Neuronal stem cell (in vitro differentiated cells): ENCODE measurements around the gene DLGAP4.

Source experiments
- DNase-seq: peaks from one replicate; pipeline ENCODE4 v3.0.0-alpha.2; 2013; ENCODE audit warnings: low spot score
- H2AFZ ChIP-seq: one replicate; pipeline ENCODE4 v1.6.1; 2013; ENCODE audit warnings: mild to moderate bottlenecking, low read length, inconsistent platforms
- H2AK5ac ChIP-seq: 2 replicates; pipeline ENCODE4 v1.6.1; 2013; ENCODE audit warnings: low read depth, mild to moderate bottlenecking, inconsistent platforms, low read length, moderate library complexity, mixed read lengths
- H2BK120ac ChIP-seq: 2 replicates; pipeline ENCODE4 v1.6.1; 2013; ENCODE audit warnings: low read depth, mild to moderate bottlenecking, inconsistent platforms, low read length, moderate library complexity, mixed read lengths
- H2BK12ac ChIP-seq: one replicate; pipeline ENCODE4 v1.6.1; 2013; ENCODE audit warnings: low read length, inconsistent platforms
- H2BK15ac ChIP-seq: 2 replicates; pipeline ENCODE4 v1.6.1; 2013; ENCODE audit warnings: mild to moderate bottlenecking, low read length, inconsistent platforms, mixed read lengths
- H2BK5ac ChIP-seq: one replicate; pipeline ENCODE4 v1.6.1; 2013; ENCODE audit warnings: inconsistent platforms, mild to moderate bottlenecking, low read length, moderate library complexity
- H3K14ac ChIP-seq: one replicate; pipeline ENCODE4 v1.6.1; 2013; ENCODE audit warnings: low read length, inconsistent platforms
- H3K18ac ChIP-seq: 2 replicates; pipeline ENCODE4 v1.6.1; 2013; ENCODE audit warnings: low read length, inconsistent platforms
- H3K23ac ChIP-seq: 2 replicates; pipeline ENCODE4 v1.6.1; 2013; ENCODE audit warnings: low read depth, mild to moderate bottlenecking, mixed read lengths, low read length, inconsistent platforms; ENCODE audit not compliant: poor library complexity
- H3K27ac ChIP-seq: replicated peaks from 3 replicates; pipeline ENCODE4 v1.5.1; 2013; ENCODE audit warnings: low read length, inconsistent platforms
- H3K27me3 ChIP-seq, 3 experiments: 2 replicates each; pipeline ENCODE4 v1.6.1; 2013; ENCODE audit warnings: low read length in 3 of 3, mild to moderate bottlenecking in 2 of 3, inconsistent platforms in 1 of 3, low read depth in 1 of 3, mixed read lengths in 1 of 3, moderate library complexity in 1 of 3; ENCODE audit not compliant: control insufficient read depth in 3 of 3, insufficient read depth in 3 of 3
- H3K36me3 ChIP-seq, 2 donors: replicated peaks in 1 of 2; 2 replicates each; pipeline ENCODE4 v1.6.1; 2013; ENCODE audit warnings: low read length in 2 of 2; ENCODE audit not compliant: control insufficient read depth in 2 of 2, insufficient read depth in 2 of 2
- H3K4ac ChIP-seq: 2 replicates; pipeline ENCODE4 v1.6.1; 2013; ENCODE audit warnings: inconsistent platforms, mild to moderate bottlenecking, low read length, moderate library complexity
- H3K4me1 ChIP-seq, 2 donors: 1 replicate in 1 of 2; 2 replicates in 1 of 2; pipeline ENCODE4 v1.6.1; 2013; ENCODE audit warnings: low read length in 2 of 2, low read depth in 1 of 2; ENCODE audit not compliant: control insufficient read depth in 2 of 2, insufficient read depth in 1 of 2
- H3K4me2 ChIP-seq: one replicate; pipeline ENCODE4 v1.6.1; 2013; ENCODE audit warnings: mild to moderate bottlenecking, low read length, inconsistent platforms; ENCODE audit not compliant: insufficient read depth, poor library complexity, severe bottlenecking
- H3K4me3 ChIP-seq, 2 donors: 2 replicates each; pipeline ENCODE4 v1.5.1; 2013; ENCODE audit warnings: low read length in 2 of 2, mild to moderate bottlenecking in 2 of 2, inconsistent platforms in 1 of 2, moderate library complexity in 1 of 2
- H3K79me1 ChIP-seq: one replicate; pipeline ENCODE4 v1.6.1; 2013; ENCODE audit warnings: low read depth, mild to moderate bottlenecking, inconsistent platforms, low read length, moderate library complexity
- H3K9ac ChIP-seq: one replicate; pipeline ENCODE4 v1.6.1; 2013; ENCODE audit warnings: mild to moderate bottlenecking, low read depth, low read length, inconsistent platforms; ENCODE audit not compliant: poor library complexity
- H3K9me3 ChIP-seq, 2 donors: replicated peaks in 1 of 2; 2 replicates each; pipeline versions ENCODE3 to v1.6.1; 2013; ENCODE audit warnings: low read length in 2 of 2, mild to moderate bottlenecking in 2 of 2, inconsistent platforms in 1 of 2, low read depth in 1 of 2, mixed read lengths in 1 of 2, moderate library complexity in 1 of 2; ENCODE audit not compliant: control insufficient read depth in 2 of 2, insufficient read depth in 1 of 2
- H4K8ac ChIP-seq: one replicate; pipeline ENCODE4 v1.6.1; 2013; ENCODE audit warnings: low read depth, mild to moderate bottlenecking, inconsistent platforms, low read length, moderate library complexity
- H4K91ac ChIP-seq: one replicate; pipeline ENCODE4 v1.6.1; 2013; ENCODE audit warnings: low read length, low read depth, mild to moderate bottlenecking, inconsistent platforms; ENCODE audit not compliant: poor library complexity
- WGBS, 2 donors: extraction: QIAGEN DNeasy Blood & Tissue Kit; methylation state at CpG; one replicate each; pipeline ENCODE4 v1.1.7; 2013; ENCODE audit warnings: missing lambda C conversion rate in 2 of 2, mixed read lengths in 1 of 2; ENCODE audit not compliant: insufficient read length in 2 of 2, insufficient replicate concordance in 1 of 2; ENCODE audit errors: extremely low coverage in 2 of 2; 5-methylcytosine and 5-hydroxymethylcytosine counted together

The DLGAP4 gene

GRCh38 chr20:36331209-36331608 lies 25.1 kb downstream of the DLGAP4 start:
- Histone ChIP-seq H3K9ac (peak overlapping the region; percentile 70), H3K27ac (no peak overlapping the region), H3K79me1 (no peaks in the 10 kb centered on the region), H3K18ac (no peak overlapping the region), H3K9me3 (no peaks in the 10 kb centered on the region), H3K14ac (no peak overlapping the region), H2BK5ac (no peak overlapping the region), H3K4ac (no peak overlapping the region), H4K91ac (no peak overlapping the region), H3K4me2 (no peak overlapping the region), H2BK120ac (no peak overlapping the region), H3K4me3 (no peak overlapping the region), H2BK12ac (peak overlapping the region; percentile 65), H3K23ac (no peak overlapping the region), H3K27me3 (peaks cover 0 to 46% (median 0%) of the 10 kb centered on the region in 3 experiments), H2BK15ac (no peak overlapping the region), H2AFZ (no peak overlapping the region), H3K36me3 (no peaks in the 10 kb centered on the region), H2AK5ac (no peak overlapping the region), H4K8ac (no peak overlapping the region), H3K4me1 (peaks cover 4 to 7% of the 10 kb centered on the region in 2 donors)
- no peak for DNase-seq
- WGBS, 2 donors = no CpG with 5 or more reads among the region's 7 CpGs

- whole genome bisulfite sequencing, 2 donors = no CpG with 5 or more reads among the region's 5 CpGs
- H3K4ac ChIP-seq = no peak overlapping the region
Measured at GRCh38 chr20:36333841-36334240, 27.7 kb downstream of the DLGAP4 start.

GRCh38 chr20:36334281-36335205 lies 28.4 kb downstream of the DLGAP4 start:
- Histone ChIP-seq H3K14ac (no peak overlapping the region), H3K18ac (no peak overlapping the region), H2BK120ac (no peak overlapping the region), H3K79me1 (peaks cover 4% of the 10 kb centered on the region), H3K9ac (no peak overlapping the region), H3K27ac (no peak overlapping the region), H2BK5ac (no peak overlapping the region), H3K36me3 (no peaks in the 10 kb centered on the region), H2BK12ac (no peak overlapping the region), H3K4me1 (peaks cover 4 to 8% of the 10 kb centered on the region in 2 donors), H3K4ac (no peak overlapping the region), H4K8ac (no peak overlapping the region), H2AFZ (no peak overlapping the region), H3K4me2 (no peak overlapping the region), H3K27me3 (peaks cover 0 to 63% (median 0%) of the 10 kb centered on the region in 3 experiments), H2BK15ac (no peak overlapping the region), H4K91ac (no peak overlapping the region), H3K4me3 (no peak overlapping the region), H3K9me3 (no peaks in the 10 kb centered on the region), H3K23ac (no peak overlapping the region), H2AK5ac (no peak overlapping the region)
- no CpG with 5 or more reads among the region's 20 CpGs for WGBS, 2 donors
- no peak for DNase-seq

More at GRCh38 chr20:36333841-36334240, 27.7 kb downstream of the DLGAP4 start:
- Histone ChIP-seq H2BK15ac (no peak overlapping the region), H3K9ac (peak overlapping the region; percentile 80), H3K27ac (no peak overlapping the region), H3K4me3 (no peak overlapping the region), H3K4me2 (no peak overlapping the region), H3K36me3 (no peaks in the 10 kb centered on the region), H3K14ac (no peak overlapping the region), H3K18ac (no peak overlapping the region), H2BK5ac (no peak overlapping the region), H3K23ac (peak overlapping the region; percentile 52), H2BK120ac (no peak overlapping the region), H2BK12ac (no peak overlapping the region), H2AK5ac (no peak overlapping the region), H3K4me1 (peaks cover 4 to 8% of the 10 kb centered on the region in 2 donors), H3K79me1 (peaks cover 4% of the 10 kb centered on the region), H2AFZ (no peak overlapping the region), H3K27me3 (peaks cover 0 to 61% (median 0%) of the 10 kb centered on the region in 3 experiments), H4K8ac (no peak overlapping the region), H4K91ac (no peak overlapping the region), H3K9me3 (no peaks in the 10 kb centered on the region)
- DNase-seq = no peak

- no peak overlapping the region for H3K14ac ChIP-seq
- H3K23ac ChIP-seq = no peak overlapping the region
- H3K4ac ChIP-seq = no peak overlapping the region
- H3K79me1 ChIP-seq = peaks cover 4% of the 10 kb centered on the region
- no peak overlapping the region for H2BK5ac ChIP-seq
- no peaks in the 10 kb centered on the region for H3K36me3 ChIP-seq
- no peak overlapping the region for H2BK120ac ChIP-seq
- no peak overlapping the region for H3K9ac ChIP-seq
- no peak overlapping the region for H3K27ac ChIP-seq
- peaks cover 4 to 8% of the 10 kb centered on the region in 2 donors for H3K4me1 ChIP-seq
- H3K4me3 ChIP-seq = no peak overlapping the region
- no peak overlapping the region for H3K4me2 ChIP-seq
- H2BK12ac ChIP-seq = no peak overlapping the region
- no peak overlapping the region for H3K18ac ChIP-seq
- no peak overlapping the region for H2AFZ ChIP-seq
- DNase-seq = no peak
- H3K9me3 ChIP-seq = no peaks in the 10 kb centered on the region
- H3K27me3 ChIP-seq = peaks cover 0 to 64% (median 0%) of the 10 kb centered on the region in 3 experiments
- no peak overlapping the region for H4K91ac ChIP-seq
- H2AK5ac ChIP-seq = no peak overlapping the region
- H4K8ac ChIP-seq = no peak overlapping the region
- H2BK15ac ChIP-seq = no peak overlapping the region
- WGBS, 2 donors = no CpG with 5 or more reads among the region's 12 CpGs
Measured at GRCh38 chr20:36335206-36335870, 29.2 kb downstream of the DLGAP4 start.
